H1 (cell line): ENCODE measurements around the gene VPS26A.

Experiments used
- CEBPB ChIP-seq: IDR thresholded peaks from 2 replicates; pipeline ENCODE4 v1.6.1; 2012; ENCODE audit warnings: low read depth, low read length
- CHD2 ChIP-seq: IDR thresholded peaks from 2 replicates; pipeline ENCODE4 v1.6.1; 2012; ENCODE audit warnings: low read length, improper control_type of control experiment
- GTF2F1 ChIP-seq: IDR thresholded peaks from 2 replicates; pipeline ENCODE4 v1.6.1; 2012; ENCODE audit warnings: low read depth, low read length, improper control_type of control experiment, borderline replicate concordance
- POU5F1 ChIP-seq: IDR thresholded peaks from 2 replicates; pipeline ENCODE4 v1.6.1; 2011; ENCODE audit warnings: low read depth, mild to moderate bottlenecking, low read length, moderate library complexity
- SP1 ChIP-seq: IDR thresholded peaks from 2 replicates; pipeline ENCODE4 v1.6.1; 2011; ENCODE audit warnings: low read depth, low read length
- TBP ChIP-seq: IDR thresholded peaks from 2 replicates; pipeline ENCODE4 v1.6.1; 2011; ENCODE audit warnings: low read depth, low read length, improper control_type of control experiment

- TF ChIP-seq POU5F1 (no peak), CEBPB (no peak), SP1 (no peak), TBP (no peak), GTF2F1 (no peak), CHD2 (no peak)
These were observed 16.0 kb downstream of the VPS26A start for GRCh38 chr10:69139961-69140360.
